ENCODE measurements around the gene SLC27A5. TPM values are rescaled to one million over a fixed set of nuclear protein-coding genes. Genes with fewer than 3 reads are reported as not detected.

The SLC27A5 gene
- total and polyA plus RNA-seq, 2 of the 13 experiments (the other 11 are each of a cell fraction or from before 2014, with no cell fraction given) = 30.3 to 40.2 TPM

GRCh38 chr19:58475714-58476497 lies 35.9 kb downstream of the SLC27A5 start, which contains the start of gene ZNF446 (continued):
- TF ChIP-seq HOXA9 (CRISPR knock-in tag; IDR thresholded peaks at IDR 0.05; ENCODE audit: borderline replicate concordance) (no peak), POLR2AphosphoS2 (IDR thresholded peaks at IDR 0.05; ENCODE audit: low read depth, low read length) (no peak), KMT2B (CRISPR knock-in tag; IDR thresholded peaks at IDR 0.05) (no peak), ZNF138 (CRISPR knock-in tag; IDR thresholded peaks at IDR 0.05; ENCODE audit: low read depth) (peak; percentile 63; the same call in 1 of the 2 replicates), MTF2 (CRISPR knock-in tag; IDR thresholded peaks at IDR 0.05; ENCODE audit: borderline replicate concordance) (no peak), ZNF235 (CRISPR knock-in tag; IDR thresholded peaks at IDR 0.05; ENCODE audit: borderline replicate concordance) (no peak), ETS1 (CRISPR knock-in tag; IDR thresholded peaks at IDR 0.05) (no peak), ZNF317 (CRISPR knock-in tag; IDR thresholded peaks at IDR 0.05) (peak; percentile 45), AKAP8 (CRISPR knock-in tag; IDR thresholded peaks at IDR 0.05) (peak; percentile 99), ZNF44 (CRISPR knock-in tag; IDR thresholded peaks at IDR 0.05) (no peak), TBX3 (IDR thresholded peaks at IDR 0.05; ENCODE audit: borderline replicate concordance) (peak; percentile 34; the same call in 1 of the 2 replicates), BATF2 (CRISPR knock-in tag; IDR thresholded peaks at IDR 0.05) (no peak), ZEB1 (IDR thresholded peaks at IDR 0.05; ENCODE audit: insufficient replicate concordance, low read depth) (peak; percentile 7), ZNF264 (CRISPR knock-in tag; IDR thresholded peaks at IDR 0.05) (no peak), ZNF549 (CRISPR knock-in tag; IDR thresholded peaks at IDR 0.05) (no peak), ZNF260 (CRISPR knock-in tag; IDR thresholded peaks at IDR 0.05; ENCODE audit: borderline replicate concordance, low read depth) (no peak), FIP1L1 (IDR thresholded peaks at IDR 0.05; ENCODE audit: borderline replicate concordance, insufficient read depth, low read depth, low read length) (peak; percentile 7; the same call in 1 of the 2 replicates), HDAC1 (CRISPR knock-in tag; IDR thresholded peaks at IDR 0.05) (peak; percentile 88), ZNF678 (CRISPR knock-in tag; IDR thresholded peaks at IDR 0.05) (0 out of 2 replicates have a peak, but pooled peaks have one; percentile 69)
- TF ChIP-seq, protein P1, sequence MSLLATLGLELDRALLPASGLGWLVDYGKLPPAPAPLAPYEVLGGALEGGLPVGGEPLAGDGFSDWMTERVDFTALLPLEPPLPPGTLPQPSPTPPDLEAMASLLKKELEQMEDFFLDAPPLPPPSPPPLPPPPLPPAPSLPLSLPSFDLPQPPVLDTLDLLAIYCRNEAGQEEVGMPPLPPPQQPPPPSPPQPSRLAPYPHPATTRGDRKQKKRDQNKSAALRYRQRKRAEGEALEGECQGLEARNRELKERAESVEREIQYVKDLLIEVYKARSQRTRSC (CRISPR knock-in tag; IDR thresholded peaks at IDR 0.05; ENCODE audit: low read depth) = 0 out of 2 replicates have a peak, but pooled peaks have one; percentile 51
- TF ChIP-seq, protein P2, sequence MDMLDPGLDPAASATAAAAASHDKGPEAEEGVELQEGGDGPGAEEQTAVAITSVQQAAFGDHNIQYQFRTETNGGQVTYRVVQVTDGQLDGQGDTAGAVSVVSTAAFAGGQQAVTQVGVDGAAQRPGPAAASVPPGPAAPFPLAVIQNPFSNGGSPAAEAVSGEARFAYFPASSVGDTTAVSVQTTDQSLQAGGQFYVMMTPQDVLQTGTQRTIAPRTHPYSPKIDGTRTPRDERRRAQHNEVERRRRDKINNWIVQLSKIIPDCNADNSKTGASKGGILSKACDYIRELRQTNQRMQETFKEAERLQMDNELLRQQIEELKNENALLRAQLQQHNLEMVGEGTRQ (IDR thresholded peaks at IDR 0.05; ENCODE audit: low read depth, low read length) = no peak
- TF ChIP-seq, protein P2 (CRISPR knock-in tag; IDR thresholded peaks at IDR 0.05; ENCODE audit: borderline replicate concordance) = peak; percentile 44; the same call in 1 of the 2 replicates

Data from HepG2 (cell line).